HG03097 (cell line): Measurements from ENCODE around the gene MAP1LC3B.
A peak's percentile ranks its signal among the peaks of the same experiment; 100 is the strongest.

Experiments used
- ATAC-seq: cut with Tn5 transposase; IDR thresholded peaks from one replicate; pipeline ENCODE4 v1.9.1; 2021; ENCODE audit not compliant: unreplicated experiment, low FRiP score

Gene MAP1LC3B

GRCh38 chr16:87391950-87392820 lies at the start of gene MAP1LC3B:
Gene MAP1LC3B, plus strand, starts transcription at chr16:87392336. Its CDS starts 92 bp downstream, at chr16:87392428.
- peak; percentile 62 for ATAC-seq

GRCh38 chr16:87342504-87342903 lies 49.6 kb upstream of the MAP1LC3B start:
- ATAC-seq: no peak

GRCh38 chr16:87342978-87343752 lies 49.0 kb upstream of the MAP1LC3B start:
- no peak for ATAC-seq

- no peak for ATAC-seq
These were observed 48.4 kb upstream of the MAP1LC3B start for GRCh38 chr16:87343753-87344050.

GRCh38 chr16:87344165-87344930 lies 47.8 kb upstream of the MAP1LC3B start:
- no peak for ATAC-seq

- no peak for ATAC-seq
These were observed 47.1 kb upstream of the MAP1LC3B start for GRCh38 chr16:87344931-87345631.

- ATAC-seq: no peak
These were observed 46.3 kb upstream of the MAP1LC3B start for GRCh38 chr16:87345726-87346424.

- no peak for ATAC-seq
These were observed 45.5 kb upstream of the MAP1LC3B start for GRCh38 chr16:87346517-87347060.

- no peak for ATAC-seq
These were observed 44.1 kb upstream of the MAP1LC3B start for GRCh38 chr16:87347932-87348615.

- no peak for ATAC-seq
These were observed 43.4 kb upstream of the MAP1LC3B start for GRCh38 chr16:87348616-87349157.

- ATAC-seq: no peak
These were observed 42.1 kb upstream of the MAP1LC3B start for GRCh38 chr16:87350031-87350430.

GRCh38 chr16:87350681-87351319 lies 41.3 kb upstream of the MAP1LC3B start:
- ATAC-seq: no peak

GRCh38 chr16:87351320-87351698 lies 40.8 kb upstream of the MAP1LC3B start:
- ATAC-seq: no peak

GRCh38 chr16:87352818-87353217 lies 39.3 kb upstream of the MAP1LC3B start:
- ATAC-seq: no peak

- ATAC-seq: no peak
These were observed 38.5 kb upstream of the MAP1LC3B start for GRCh38 chr16:87353613-87354012.

GRCh38 chr16:87356491-87356853 lies 35.7 kb upstream of the MAP1LC3B start:
- ATAC-seq: no peak

GRCh38 chr16:87358250-87358649 lies 33.9 kb upstream of the MAP1LC3B start:
- ATAC-seq: no peak

GRCh38 chr16:87358696-87359095 lies 33.4 kb upstream of the MAP1LC3B start:
- ATAC-seq: no peak
